ENCODE results near the gene FOXK2. TPM values are rescaled to one million over a fixed set of nuclear protein-coding genes. Genes with fewer than 3 reads are reported as not detected.

FOXK2 gene
- total RNA-seq, 4 donors from 2014 or later: 15.9 to 70.9 (median 42.7) TPM

- Histone ChIP-seq H3K9me3 (no peaks in the 10 kb centered on the region), H3K36me3 (no peaks in the 10 kb centered on the region), H3K4me1 (no peaks in the 10 kb centered on the region), H3K27me3 (no peaks in the 10 kb centered on the region), H3K4me3 (no peak overlapping the region), H3K27ac (no peak overlapping the region)
- intact Hi-C loops (cut with DNase I; ENCODE audit: low total_unique reads): no loop called here
- DNase-seq: no peak
- TF ChIP-seq POLR2A (IDR thresholded peaks at IDR 0.05) (no peak), CTCF (IDR thresholded peaks at IDR 0.05) (no peak)
Observed at GRCh38 chr17:82477934-82478333, 41.6 kb upstream of the FOXK2 start.

- TF ChIP-seq CTCF (IDR thresholded peaks at IDR 0.05): no peak
- no peak for TF ChIP-seq POLR2A (IDR thresholded peaks at IDR 0.05)
- Histone ChIP-seq H3K27me3 (no peaks in the 10 kb centered on the region), H3K4me3 (no peak overlapping the region), H3K27ac (no peak overlapping the region), H3K4me1 (no peaks in the 10 kb centered on the region), H3K36me3 (no peaks in the 10 kb centered on the region), H3K9me3 (no peaks in the 10 kb centered on the region)
- DNase-seq: no peak
- intact Hi-C loops (cut with DNase I; ENCODE audit: low total_unique reads): no loop called here
Observed at GRCh38 chr17:82479602-82480001, 39.9 kb upstream of the FOXK2 start.

- H3K36me3 ChIP-seq: no peaks in the 10 kb centered on the region
- intact Hi-C loops (cut with DNase I; ENCODE audit: low total_unique reads): no loop called here
- H3K4me1 ChIP-seq: no peaks in the 10 kb centered on the region
- H3K9me3 ChIP-seq: no peaks in the 10 kb centered on the region
- no peak overlapping the region for H3K27ac ChIP-seq
- no peak for TF ChIP-seq CTCF (IDR thresholded peaks at IDR 0.05)
- no peak for TF ChIP-seq POLR2A (IDR thresholded peaks at IDR 0.05)
- no peaks in the 10 kb centered on the region for H3K27me3 ChIP-seq
- no peak for DNase-seq
- H3K4me3 ChIP-seq: no peak overlapping the region
Observed at GRCh38 chr17:82480318-82480717, 39.2 kb upstream of the FOXK2 start.

DNA sequence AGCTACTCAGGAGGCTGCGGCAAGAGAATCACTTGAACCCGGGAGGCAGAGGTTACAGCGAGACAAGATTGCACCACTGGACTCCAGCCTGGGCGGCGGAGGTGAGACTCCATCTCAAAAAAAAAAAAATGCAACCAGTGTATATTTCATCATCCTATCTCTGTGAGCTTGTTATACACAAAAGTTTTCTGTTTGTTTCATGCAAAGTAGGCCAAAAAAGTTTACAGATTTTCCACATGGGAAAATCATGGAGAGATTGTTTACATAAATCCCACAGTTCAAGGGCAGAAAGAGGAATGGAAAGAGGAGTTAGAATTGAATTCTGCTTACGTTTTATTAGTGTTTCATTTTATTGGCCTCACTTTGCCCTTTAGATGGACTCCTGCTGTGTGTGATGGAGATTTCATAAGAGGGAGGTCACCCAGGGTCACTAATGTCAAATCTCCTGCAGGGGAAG lies 36.3 kb upstream of the FOXK2 start:
- H3K27me3 ChIP-seq: no peaks in the 10 kb centered on the region
- intact Hi-C loops (cut with DNase I; ENCODE audit: low total_unique reads): no loop called here
- H3K27ac ChIP-seq: no peak overlapping the region
- no peaks in the 10 kb centered on the region for H3K4me1 ChIP-seq
- no peak for DNase-seq
- no peak overlapping the region for H3K4me3 ChIP-seq
- no peaks in the 10 kb centered on the region for H3K36me3 ChIP-seq
- no peaks in the 10 kb centered on the region for H3K9me3 ChIP-seq
- TF ChIP-seq CTCF (IDR thresholded peaks at IDR 0.05): no peak
- no peak for TF ChIP-seq POLR2A (IDR thresholded peaks at IDR 0.05)

GRCh38 chr17:82483836-82484235 lies 35.7 kb upstream of the FOXK2 start:
- no peak for TF ChIP-seq POLR2A (IDR thresholded peaks at IDR 0.05)
- no peak for TF ChIP-seq CTCF (IDR thresholded peaks at IDR 0.05)
- DNase-seq: no peak
- H3K27me3 ChIP-seq: no peaks in the 10 kb centered on the region
- no peaks in the 10 kb centered on the region for H3K4me1 ChIP-seq
- intact Hi-C loops (cut with DNase I; ENCODE audit: low total_unique reads): no loop called here
- H3K27ac ChIP-seq: no peak overlapping the region
- no peak overlapping the region for H3K4me3 ChIP-seq
- H3K9me3 ChIP-seq: no peaks in the 10 kb centered on the region
- H3K36me3 ChIP-seq: no peaks in the 10 kb centered on the region

Measured in uterus (tissue), 4 donors.